OCI-LY7 (cell line): ENCODE data around the gene PSMD3. TPM values are rescaled to one million over a fixed set of nuclear protein-coding genes. Genes with fewer than 3 reads are reported as not detected.
"Not testable (repeated sequence)": the region's sequence is repeated elsewhere in the genome, so short reads cannot be mapped to it uniquely, and the experiment has no call there.

Source experiments
- BruUV-seq: library from RNA; stranded (reverse); fragments of 400-500 nt; replicated peaks from 2 replicates; lab custom pipeline; 2021; lab: Mats Ljungman, UMichigan
- CTCF ChIA-PET: fragments of 300-600 bp; sonication (Branson Sonifier 250); formaldehyde crosslinking; loops from one replicate; lab custom pipeline; 2022; ENCODE audit warnings: antibody characterized with exemption; ENCODE audit not compliant: unreplicated experiment; lab: Charles Lee
- POLR2A ChIA-PET: fragments of 300-600 bp; sonication (Branson Sonifier 250); formaldehyde crosslinking; loops from one replicate; lab custom pipeline; 2022; ENCODE audit warnings: antibody characterized with exemption; lab: Charles Lee
- DNase-seq: peaks from one replicate; pipeline ENCODE4 v3.0.0-alpha.2; 2015; ENCODE audit warnings: low spot score
- H2AFZ ChIP-seq: fragments of 200-600 bp; sonication (generic), shearing (Covaris generic); 2 replicates; pipeline ENCODE4 v1.6.1; 2014; ENCODE audit warnings: mild to moderate bottlenecking, antibody characterized with exemption, low read length, moderate library complexity
- H3K27ac ChIP-seq: fragments of 200-600 bp; sonication (generic); 2 replicates; pipeline ENCODE4 v1.5.1; 2014; ENCODE audit warnings: mixed run types, low read depth, mild to moderate bottlenecking, moderate library complexity, low read length, inconsistent platforms; ENCODE audit not compliant: poor library complexity, severe bottlenecking
- H3K36me3 ChIP-seq: fragments of 200-600 bp; sonication (generic); 2 replicates; pipeline ENCODE4 v1.6.1; 2014; ENCODE audit warnings: mild to moderate bottlenecking, antibody characterized with exemption, low read length, moderate library complexity, mixed read lengths; ENCODE audit not compliant: insufficient read depth
- H3K4me1 ChIP-seq: fragments of 200-600 bp; sonication (generic); 2 replicates; pipeline ENCODE4 v1.5.1; 2014; ENCODE audit warnings: mild to moderate bottlenecking, low read length; ENCODE audit not compliant: insufficient read depth, poor library complexity, severe bottlenecking
- H3K4me2 ChIP-seq: fragments of 200-600 bp; sonication (generic); 2 replicates; pipeline ENCODE4 v1.6.1; 2014; ENCODE audit warnings: mild to moderate bottlenecking, low read length
- H3K4me3 ChIP-seq: fragments of 200-600 bp; sonication (generic); 2 replicates; pipeline ENCODE4 v1.5.1; 2014; ENCODE audit warnings: mild to moderate bottlenecking, low read depth, low read length; ENCODE audit not compliant: poor library complexity, severe bottlenecking
- H3K79me2 ChIP-seq: fragments of 200-600 bp; sonication (generic); 2 replicates; pipeline ENCODE4 v1.6.1; 2016; ENCODE audit warnings: low read depth, mild to moderate bottlenecking, low read length, moderate library complexity, mixed read lengths; ENCODE audit not compliant: insufficient read depth
- H3K9me2 ChIP-seq: fragments of 200-600 bp; sonication (generic); 2 replicates; pipeline ENCODE4 v1.6.1; 2016; ENCODE audit warnings: mild to moderate bottlenecking, low read length, mixed read lengths; ENCODE audit not compliant: insufficient read depth
- H3K9me3 ChIP-seq: fragments of 200-600 bp; sonication (generic); 2 replicates; pipeline ENCODE4 v1.6.1; 2014; ENCODE audit warnings: mild to moderate bottlenecking, mixed run types, low read length, mixed read lengths
- H4K20me1 ChIP-seq: fragments of 200-600 bp; sonication (generic); 2 replicates; pipeline ENCODE4 v1.6.1; 2014; ENCODE audit warnings: mild to moderate bottlenecking, antibody characterized with exemption, low read length, moderate library complexity, mixed read lengths; ENCODE audit not compliant: insufficient read depth
- EZH2phosphoT487 ChIP-seq: fragments of 200-600 bp; sonication (generic); IDR thresholded peaks from 2 replicates; pipeline ENCODE4 v1.6.1; 2018; ENCODE audit warnings: low read depth, borderline replicate concordance, mild to moderate bottlenecking, mixed run types, antibody characterized with exemption, low read length, moderate library complexity, mixed read lengths
- intact Hi-C: fragments of 100-400 bp; cut with micrococcal nuclease; formaldehyde crosslinking; loops from one replicate; pipeline ENCODE4 v1.10.0; 2022; ENCODE audit not compliant: unreplicated experiment
- total RNA-seq, 2 experiments: library from RNA; depleted of rRNA in 1 of 2; stranded (reverse); fragments of >200 nt in 1 of 2; shearing (Covaris generic) in 1 of 2; gene quantifications; 2 replicates each; pipeline ENCODE4 v1.2.3, GENCODE V29; 2014 to 2022
- TF ChIP-seq, protein P1 (sequence below): fragments of 200-600 bp; sonication (generic); conservative IDR thresholded peaks from 2 replicates; pipeline ENCODE4 v1.5.1; 2014; ENCODE audit warnings: mild to moderate bottlenecking, antibody characterized with exemption, low read length, moderate library complexity, mixed read lengths

PSMD3 gene
- total RNA-seq, 2 experiments from 2014 or later: 149 to 150 TPM

DNA sequence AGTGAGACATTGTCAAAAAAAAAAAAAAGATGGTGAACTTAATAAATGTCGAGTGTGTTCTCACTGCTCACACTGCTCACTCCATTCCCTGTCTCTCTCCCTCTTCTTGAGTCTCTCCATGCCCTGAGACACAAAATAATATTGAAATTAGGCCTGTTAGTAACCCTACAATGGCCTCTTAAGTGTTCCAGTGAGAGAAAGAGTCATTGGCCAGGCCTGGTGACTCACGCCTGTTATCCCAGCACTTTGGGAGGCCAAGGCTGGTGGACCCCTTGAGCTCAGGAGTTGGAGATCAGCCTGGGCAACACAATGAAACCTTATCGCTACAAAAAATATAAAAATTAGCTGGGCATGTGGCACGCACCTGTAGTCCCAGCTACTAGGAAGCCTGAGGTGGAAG is 18.5 kb downstream of the PSMD3 start:
- H4K20me1 ChIP-seq: no peaks in the 10 kb centered on the region
- DNase-seq: no peak
- H3K27ac ChIP-seq: no peak overlapping the region
- H3K4me3 ChIP-seq: no peak overlapping the region
- POLR2A ChIA-PET: no interaction called here
- H3K79me2 ChIP-seq: no peaks in the 10 kb centered on the region
- CTCF ChIA-PET: no interaction called here
- no TSS peak for BruUV-seq
- TF ChIP-seq EZH2phosphoT487: no peak
- TF ChIP-seq, protein P1, sequence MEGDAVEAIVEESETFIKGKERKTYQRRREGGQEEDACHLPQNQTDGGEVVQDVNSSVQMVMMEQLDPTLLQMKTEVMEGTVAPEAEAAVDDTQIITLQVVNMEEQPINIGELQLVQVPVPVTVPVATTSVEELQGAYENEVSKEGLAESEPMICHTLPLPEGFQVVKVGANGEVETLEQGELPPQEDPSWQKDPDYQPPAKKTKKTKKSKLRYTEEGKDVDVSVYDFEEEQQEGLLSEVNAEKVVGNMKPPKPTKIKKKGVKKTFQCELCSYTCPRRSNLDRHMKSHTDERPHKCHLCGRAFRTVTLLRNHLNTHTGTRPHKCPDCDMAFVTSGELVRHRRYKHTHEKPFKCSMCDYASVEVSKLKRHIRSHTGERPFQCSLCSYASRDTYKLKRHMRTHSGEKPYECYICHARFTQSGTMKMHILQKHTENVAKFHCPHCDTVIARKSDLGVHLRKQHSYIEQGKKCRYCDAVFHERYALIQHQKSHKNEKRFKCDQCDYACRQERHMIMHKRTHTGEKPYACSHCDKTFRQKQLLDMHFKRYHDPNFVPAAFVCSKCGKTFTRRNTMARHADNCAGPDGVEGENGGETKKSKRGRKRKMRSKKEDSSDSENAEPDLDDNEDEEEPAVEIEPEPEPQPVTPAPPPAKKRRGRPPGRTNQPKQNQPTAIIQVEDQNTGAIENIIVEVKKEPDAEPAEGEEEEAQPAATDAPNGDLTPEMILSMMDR: no peak
- H3K36me3 ChIP-seq: peaks cover 41% of the 10 kb centered on the region
- no peak overlapping the region for H2AFZ ChIP-seq
- H3K9me2 ChIP-seq: no peaks in the 10 kb centered on the region
- H3K4me2 ChIP-seq: no peak overlapping the region
- H3K4me1 ChIP-seq: no peaks in the 10 kb centered on the region
- no peaks in the 10 kb centered on the region for H3K9me3 ChIP-seq
- intact Hi-C loops: no loop called here

DNA sequence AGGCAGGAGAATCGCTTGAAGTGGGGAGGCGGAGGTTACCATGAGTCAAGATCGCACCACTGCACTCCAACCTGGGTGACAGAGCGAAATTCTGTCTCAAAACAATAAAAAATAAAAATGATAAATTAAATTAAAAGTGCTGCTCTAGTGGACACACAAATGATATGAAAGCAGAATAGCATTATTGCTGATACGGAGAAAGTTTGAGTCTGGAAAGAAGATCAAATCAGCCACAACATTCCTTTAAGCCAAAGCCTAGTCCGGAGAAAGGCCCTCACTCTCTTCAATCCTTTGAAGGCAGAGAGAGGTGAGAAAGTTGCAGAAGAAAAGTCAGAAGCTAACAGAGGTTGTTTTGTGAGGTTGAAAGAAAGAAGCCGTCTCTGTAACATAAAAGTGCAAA is 19.6 kb downstream of the PSMD3 start:
- Histone ChIP-seq H3K36me3 (peaks cover 30% of the 10 kb centered on the region), H3K4me1 (no peaks in the 10 kb centered on the region), H4K20me1 (no peaks in the 10 kb centered on the region), H3K9me3 (no peaks in the 10 kb centered on the region), H3K79me2 (no peaks in the 10 kb centered on the region), H3K9me2 (no peaks in the 10 kb centered on the region), H2AFZ (no peak overlapping the region), H3K4me3 (no peak overlapping the region), H3K4me2 (no peak overlapping the region), H3K27ac (no peak overlapping the region)
- no peak for TF ChIP-seq EZH2phosphoT487
- TF ChIP-seq, protein P1: no peak
- intact Hi-C loops: no loop called here
- no peak for DNase-seq
- CTCF ChIA-PET: no interaction called here
- BruUV-seq: no TSS peak
- POLR2A ChIA-PET: no interaction called here

DNA sequence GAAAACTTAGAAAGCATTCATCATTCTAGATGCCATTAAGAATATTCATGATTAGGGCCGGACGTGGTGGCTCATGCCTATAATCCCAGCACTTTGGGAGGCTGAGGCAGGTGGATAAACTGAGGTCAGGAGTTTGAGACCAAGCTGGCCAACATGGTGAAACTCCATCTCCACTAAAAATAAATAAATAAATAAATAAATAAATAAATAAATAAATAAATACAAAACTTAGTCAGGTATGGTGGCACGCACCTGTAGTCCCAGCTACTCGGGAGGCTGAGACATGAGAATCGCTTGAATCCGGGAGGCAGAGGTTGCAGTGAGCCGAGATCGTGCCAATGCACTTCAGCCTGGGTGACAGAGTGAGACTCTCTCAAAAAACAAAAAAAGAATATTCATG is 20.7 kb downstream of the PSMD3 start:
- peaks cover 18% of the 10 kb centered on the region for H3K36me3 ChIP-seq
- H3K27ac ChIP-seq, BruUV-seq, CTCF ChIA-PET, POLR2A ChIA-PET, intact Hi-C loops, H2AFZ ChIP-seq, H3K79me2 ChIP-seq, H3K9me2 ChIP-seq, H3K9me3 ChIP-seq, H3K4me3 ChIP-seq, DNase-seq, H4K20me1 ChIP-seq, H3K4me1 ChIP-seq, H3K4me2 ChIP-seq: not testable (repeated sequence)
